ENCODE measurements around the gene LDLR. TPM values are rescaled to one million over a fixed set of nuclear protein-coding genes. Genes with fewer than 3 reads are reported as not detected.

LDLR gene
- polyA plus RNA-seq, 1 experiment, result 49.6 TPM

DNA sequence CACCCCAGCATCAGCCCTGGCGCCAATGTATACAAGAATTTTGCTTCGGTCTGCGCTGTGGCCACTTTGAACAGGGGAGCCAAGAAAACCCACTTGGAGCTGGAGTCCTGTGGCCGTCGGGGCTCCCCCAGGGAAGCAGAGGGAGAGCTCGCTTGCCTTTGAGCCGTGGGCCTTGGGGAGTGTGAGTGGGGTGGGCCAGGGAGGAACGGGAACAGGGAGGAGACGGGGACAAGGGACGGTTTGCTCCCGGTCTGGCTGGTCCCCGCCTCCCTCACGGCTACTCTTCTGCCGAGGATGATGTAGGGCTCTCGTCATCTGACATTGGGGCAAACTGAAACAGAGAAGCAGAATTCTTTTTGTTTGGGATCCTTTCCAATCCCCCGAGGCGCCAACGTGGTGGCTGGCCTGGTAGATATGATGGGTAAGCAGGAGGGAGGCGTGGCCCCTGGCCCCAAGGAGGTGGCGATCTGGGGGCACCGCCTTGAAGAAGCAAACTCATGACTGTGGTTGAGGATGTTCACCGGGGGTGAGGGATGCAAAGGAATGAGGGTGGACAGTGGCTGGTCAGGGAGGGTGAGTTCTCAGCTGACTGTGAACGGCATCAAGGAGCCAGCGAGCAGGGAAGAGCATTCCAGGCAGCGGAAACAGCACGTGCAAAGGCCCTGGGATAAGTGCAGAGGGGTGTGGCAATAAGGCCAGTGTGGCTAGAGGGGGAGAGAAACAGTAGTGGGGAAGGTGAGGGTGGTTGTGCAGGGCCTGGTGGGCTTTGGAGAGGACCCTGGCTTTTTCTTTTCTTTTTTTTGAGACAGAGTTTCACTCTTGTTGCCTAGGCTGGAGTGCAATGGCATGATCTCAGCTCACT, 77.2 kb downstream of the LDLR start:
- POLR2A ChIA-PET, result no interaction called here
- CTCF ChIA-PET, result interaction anchor here (0.6 to 2.7 kb wide), 2 partner anchors 37 to 41 kb away, joined by 4 to 9 read pairs; no protein-coding TSS in a partner anchor
- Histone ChIP-seq H3K27me3 (ENCODE audit: control insufficient read depth, insufficient read depth, low read length) (no peaks in the 10 kb centered on the region), H3K27ac (ENCODE audit: low read depth, low read length) (no peak overlapping the region), H3K4me3 (ENCODE audit: low read depth, low read length) (no peak overlapping the region), H3K9me3 (ENCODE audit: control insufficient read depth, insufficient read depth, low read length) (peaks cover 4% of the 10 kb centered on the region; the same call in 1 of the 2 replicates)
- DNase-seq (ENCODE audit: low read depth, low spot score), result no peak
- TF ChIP-seq, protein P1, sequence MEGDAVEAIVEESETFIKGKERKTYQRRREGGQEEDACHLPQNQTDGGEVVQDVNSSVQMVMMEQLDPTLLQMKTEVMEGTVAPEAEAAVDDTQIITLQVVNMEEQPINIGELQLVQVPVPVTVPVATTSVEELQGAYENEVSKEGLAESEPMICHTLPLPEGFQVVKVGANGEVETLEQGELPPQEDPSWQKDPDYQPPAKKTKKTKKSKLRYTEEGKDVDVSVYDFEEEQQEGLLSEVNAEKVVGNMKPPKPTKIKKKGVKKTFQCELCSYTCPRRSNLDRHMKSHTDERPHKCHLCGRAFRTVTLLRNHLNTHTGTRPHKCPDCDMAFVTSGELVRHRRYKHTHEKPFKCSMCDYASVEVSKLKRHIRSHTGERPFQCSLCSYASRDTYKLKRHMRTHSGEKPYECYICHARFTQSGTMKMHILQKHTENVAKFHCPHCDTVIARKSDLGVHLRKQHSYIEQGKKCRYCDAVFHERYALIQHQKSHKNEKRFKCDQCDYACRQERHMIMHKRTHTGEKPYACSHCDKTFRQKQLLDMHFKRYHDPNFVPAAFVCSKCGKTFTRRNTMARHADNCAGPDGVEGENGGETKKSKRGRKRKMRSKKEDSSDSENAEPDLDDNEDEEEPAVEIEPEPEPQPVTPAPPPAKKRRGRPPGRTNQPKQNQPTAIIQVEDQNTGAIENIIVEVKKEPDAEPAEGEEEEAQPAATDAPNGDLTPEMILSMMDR (IDR thresholded peaks at IDR 0.05; ENCODE audit: low read depth, low read length), result no peak

GRCh38 chr19:11168568-11168967, 79.3 kb downstream of the LDLR start:
- H3K27me3 ChIP-seq (ENCODE audit: control insufficient read depth, insufficient read depth, low read length), result no peaks in the 10 kb centered on the region
- ChIA-PET POLR2A (interaction anchor here (1.0 kb wide), 2 partner anchors 21 to 26 kb away, joined by 6 to 12 read pairs; no protein-coding TSS in a partner anchor), CTCF (interaction anchor here (0.7 to 1.7 kb wide), 2 partner anchors 30 to 42 kb away, joined by 3 to 6 read pairs; no protein-coding TSS in a partner anchor)
- peak overlapping the region; percentile 78 for H3K27ac ChIP-seq (ENCODE audit: low read depth, low read length)
- TF ChIP-seq, protein P1 (IDR thresholded peaks at IDR 0.05; ENCODE audit: low read depth, low read length), result no peak
- DNase-seq (ENCODE audit: low read depth, low spot score), result peak; percentile 69
- H3K9me3 ChIP-seq (ENCODE audit: control insufficient read depth, insufficient read depth, low read length), result no peaks in the 10 kb centered on the region; the same call in 1 of the 2 replicates
- no peak overlapping the region for H3K4me3 ChIP-seq (ENCODE audit: low read depth, low read length)

DNA sequence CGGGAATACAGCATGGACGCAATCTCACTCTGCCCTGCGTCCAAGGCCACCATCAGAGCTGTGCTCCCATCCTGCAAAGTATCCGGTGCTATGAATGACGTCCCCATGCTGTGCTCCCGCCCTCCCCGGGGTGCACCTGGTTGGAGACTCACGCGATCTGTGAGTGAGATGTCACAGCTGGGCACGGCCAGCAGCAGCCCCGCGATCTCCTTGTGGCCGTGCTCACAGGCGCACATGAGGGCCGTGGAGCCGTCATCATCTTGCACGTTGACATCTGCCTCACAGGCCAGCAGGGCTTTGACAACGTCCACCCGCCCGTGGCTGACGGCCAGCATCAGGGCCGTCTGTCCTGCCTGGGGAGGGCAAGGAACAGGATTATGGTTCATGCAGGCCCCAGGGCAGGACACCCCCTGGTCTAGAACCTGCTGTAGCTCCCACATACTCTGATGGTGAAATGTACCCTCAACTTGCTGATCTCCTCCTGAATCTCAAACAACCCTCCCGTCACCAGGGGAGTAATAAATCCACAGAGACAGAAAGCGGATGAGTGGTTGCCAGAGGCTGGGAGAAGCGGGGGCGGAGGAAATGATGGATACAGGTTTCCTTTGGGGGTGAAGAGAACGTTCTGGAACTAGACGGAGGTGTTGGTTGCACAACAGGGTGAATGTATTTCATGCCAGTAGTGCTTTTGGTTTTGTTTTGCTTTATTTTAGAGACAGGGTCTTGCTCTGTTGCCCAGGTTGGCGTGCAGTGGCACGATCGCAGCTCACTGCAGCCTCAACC, 80.8 kb downstream of the LDLR start:
- TF ChIP-seq, protein P1 (IDR thresholded peaks at IDR 0.05; ENCODE audit: low read depth, low read length), result no peak
- Histone ChIP-seq H3K27me3 (ENCODE audit: control insufficient read depth, insufficient read depth, low read length) (no peaks in the 10 kb centered on the region), H3K27ac (ENCODE audit: low read depth, low read length) (peak overlapping the region; percentile 39), H3K4me3 (ENCODE audit: low read depth, low read length) (no peak overlapping the region), H3K9me3 (ENCODE audit: control insufficient read depth, insufficient read depth, low read length) (no peaks in the 10 kb centered on the region; the same call in 1 of the 2 replicates)
- CTCF ChIA-PET, result interaction anchor here (0.6 to 0.9 kb wide), 2 partner anchors 11 to 33 kb away, joined by 3 read pairs; no protein-coding TSS in a partner anchor
- DNase-seq (ENCODE audit: low read depth, low spot score), result no peak
- POLR2A ChIA-PET, result interaction anchor here (0.6 kb wide), 1 partner anchor 7 kb away, joined by 7 read pairs; no protein-coding TSS in a partner anchor

GRCh38 chr19:11171144-11171543, 81.9 kb downstream of the LDLR start:
- H3K27me3 ChIP-seq (ENCODE audit: control insufficient read depth, insufficient read depth, low read length), result no peaks in the 10 kb centered on the region
- ChIA-PET POLR2A (interaction anchor here (0.6 kb wide), 1 partner anchor 1510 kb away, joined by 4 read pairs; no protein-coding TSS in a partner anchor), CTCF (no interaction called here)
- no peak for DNase-seq (ENCODE audit: low read depth, low spot score)
- TF ChIP-seq, protein P1 (IDR thresholded peaks at IDR 0.05; ENCODE audit: low read depth, low read length), result no peak
- no peak overlapping the region for H3K4me3 ChIP-seq (ENCODE audit: low read depth, low read length)
- H3K27ac ChIP-seq (ENCODE audit: low read depth, low read length), result no peak overlapping the region
- H3K9me3 ChIP-seq (ENCODE audit: control insufficient read depth, insufficient read depth, low read length), result no peaks in the 10 kb centered on the region; the same call in 1 of the 2 replicates
